GM18508 (cell line): Measurements from ENCODE around the gene MRPL27.
"Not testable (repeated sequence)": the region's sequence is repeated elsewhere in the genome, so short reads cannot be mapped to it uniquely, and the experiment has no call there.

ENCODE experiments used
- ATAC-seq: cut with Tn5 transposase; IDR thresholded peaks from one replicate; pipeline ENCODE4 v1.9.1; 2021; ENCODE audit warnings: moderate number of reproducible peaks; ENCODE audit not compliant: insufficient read depth, unreplicated experiment

Gene MRPL27

DNA sequence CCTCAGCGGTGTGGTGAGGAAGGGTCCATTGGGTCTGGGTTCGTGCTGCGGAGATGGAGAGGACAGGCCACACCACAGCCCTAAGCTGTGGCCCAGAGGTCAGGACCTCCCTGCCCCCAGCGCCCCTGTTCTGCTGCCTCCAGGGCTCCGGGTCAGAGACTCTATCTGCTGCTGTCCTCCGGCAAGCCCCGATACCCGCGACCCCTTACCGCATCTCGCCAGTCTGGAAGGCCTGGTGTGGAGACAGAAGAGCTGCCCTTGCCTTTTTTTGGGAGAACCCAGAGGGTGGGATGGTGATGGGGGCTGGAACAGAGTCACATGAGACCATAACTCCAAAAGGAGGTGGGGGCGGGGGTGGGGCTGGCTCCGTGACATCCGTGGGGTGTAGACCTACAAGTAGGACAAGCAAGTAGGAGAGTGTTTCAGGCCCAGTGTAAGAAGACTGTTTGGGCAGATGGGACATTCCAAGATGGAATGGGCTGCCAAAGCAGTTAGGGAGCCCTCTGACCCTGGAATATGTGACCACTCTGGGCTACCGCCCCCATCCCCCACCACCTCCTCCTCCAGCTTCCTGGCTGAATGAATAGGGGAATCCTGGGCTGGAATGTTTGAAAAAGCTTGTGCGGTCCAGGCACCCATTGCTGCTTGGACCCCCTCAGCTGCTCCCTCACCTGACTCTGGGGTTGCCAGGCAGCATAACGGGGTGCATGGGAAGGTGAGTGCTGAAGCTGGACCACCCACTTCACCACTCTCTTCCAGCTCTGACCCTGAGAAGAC, 25.7 kb downstream of the MRPL27 start:
- ATAC-seq: no peak

DNA sequence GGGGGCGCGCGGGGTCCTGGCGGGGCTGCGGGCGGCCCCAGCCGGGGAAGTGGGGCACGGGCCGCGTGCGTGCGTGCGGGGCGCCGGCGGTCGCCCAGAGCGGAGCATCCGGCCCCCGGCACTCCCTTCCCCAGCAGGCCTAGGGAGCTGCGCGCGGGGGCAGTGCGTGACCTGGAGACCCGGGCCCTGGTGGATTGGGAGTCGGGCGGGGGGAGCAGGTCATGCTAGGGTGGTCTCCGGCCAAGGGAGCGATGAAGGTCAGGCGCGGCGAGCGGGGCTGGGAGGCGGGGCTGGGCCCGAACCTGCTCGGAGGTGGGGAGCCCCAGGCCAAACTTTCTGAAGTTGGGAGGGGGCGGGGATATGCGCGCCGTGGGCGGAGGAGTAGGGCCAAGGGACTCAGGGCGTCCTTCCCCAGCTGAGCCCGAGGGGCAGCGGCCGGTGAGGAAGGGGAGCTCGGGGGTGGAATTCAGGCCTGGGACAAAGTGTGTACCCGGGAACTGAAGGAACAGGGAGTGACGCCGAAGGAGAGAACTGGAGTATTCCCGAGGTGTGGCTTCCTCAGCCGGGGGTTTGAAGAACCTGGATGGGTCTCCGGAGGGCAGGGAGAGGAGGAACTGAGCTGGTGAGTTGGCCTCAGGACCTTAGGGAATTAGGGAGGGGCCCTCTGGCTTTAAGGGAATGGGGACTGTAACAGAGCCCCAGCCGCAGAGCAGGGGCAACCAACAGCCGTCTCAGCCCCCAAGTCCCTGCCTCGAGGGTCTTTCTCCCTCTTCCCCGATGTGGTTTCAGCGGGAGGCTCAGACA, 26.5 kb downstream of the MRPL27 start:
- ATAC-seq: no peak

DNA sequence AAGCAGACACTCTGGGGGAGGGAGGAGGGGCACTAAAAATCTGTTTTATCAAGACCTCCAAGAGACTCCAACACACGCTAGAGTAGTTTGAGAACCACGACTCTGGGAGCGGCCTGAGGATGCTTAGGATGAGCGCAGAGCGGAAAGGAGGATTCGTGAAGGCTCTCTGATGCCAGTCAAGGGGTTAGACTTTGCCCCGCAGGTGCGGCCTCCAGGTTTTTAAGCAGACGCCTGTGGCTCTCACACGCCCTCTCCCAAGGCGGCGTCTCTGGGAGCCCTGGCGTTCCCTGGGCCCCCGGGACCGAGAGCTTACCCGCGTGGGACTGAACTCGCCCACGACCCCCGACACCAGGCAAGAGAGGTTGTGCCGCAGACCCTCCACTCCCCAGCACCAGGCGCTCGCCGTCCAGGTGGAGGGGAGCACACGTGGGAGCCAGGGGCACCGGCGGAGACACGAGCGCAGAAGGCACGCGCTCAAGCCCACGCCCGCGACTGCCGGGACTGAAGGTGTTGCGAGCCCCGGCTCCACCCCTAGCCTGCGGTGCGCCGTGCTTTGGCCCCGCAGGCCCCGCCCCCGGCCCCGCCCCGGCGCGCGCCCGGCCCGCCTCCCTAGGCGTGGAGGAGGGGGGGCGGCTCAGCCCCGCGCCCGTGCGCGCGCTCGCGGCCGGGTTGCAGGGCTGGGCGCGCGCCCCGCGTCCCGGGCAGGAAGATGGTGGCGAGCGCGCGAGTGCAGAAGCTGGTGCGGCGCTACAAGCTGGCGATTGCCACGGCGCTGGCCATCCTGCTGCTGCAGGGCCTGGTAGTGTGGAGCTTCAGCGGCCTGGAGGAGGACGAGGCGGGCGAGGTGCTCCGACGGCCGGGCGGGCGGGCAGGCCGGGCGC, 27.3 kb downstream of the MRPL27 start, which contains the start of gene XYLT2:
Gene XYLT2 (plus strand): TSS at position 695 of the 881 bp plus-strand sequence. CDS start 15 bp downstream, at position 710.
- ATAC-seq: no peak

DNA sequence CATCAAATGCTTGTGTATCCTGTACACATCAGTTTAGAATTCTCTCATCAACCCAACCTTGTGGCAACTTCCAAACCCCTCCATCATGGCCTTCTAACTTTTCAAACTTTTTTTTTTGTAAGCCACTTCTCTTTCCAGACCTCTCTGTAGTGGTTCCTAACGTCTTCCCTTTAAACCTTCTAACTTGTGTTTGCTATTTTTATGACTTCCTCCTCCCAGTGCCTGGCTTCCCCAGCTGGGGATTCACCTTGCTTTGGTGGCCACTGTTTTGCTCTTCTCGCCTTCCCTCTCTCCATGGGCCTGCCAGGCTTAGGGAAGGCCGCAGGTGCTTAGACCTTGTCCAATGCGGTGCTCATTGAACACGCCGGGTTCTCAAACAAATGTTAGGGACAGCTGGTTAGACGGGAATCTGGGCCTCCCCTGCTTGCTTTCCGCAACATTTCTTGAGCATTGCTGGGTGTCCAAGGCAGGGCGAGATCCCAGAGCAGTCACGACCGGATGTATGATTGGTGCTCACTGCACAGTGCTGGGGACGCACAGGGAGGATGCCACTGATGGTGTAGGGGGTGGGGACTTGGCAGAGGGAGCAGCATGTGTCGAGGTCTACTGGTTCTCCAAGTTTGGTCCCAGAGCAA, 28.1 kb downstream of the MRPL27 start:
- ATAC-seq: no peak

DNA sequence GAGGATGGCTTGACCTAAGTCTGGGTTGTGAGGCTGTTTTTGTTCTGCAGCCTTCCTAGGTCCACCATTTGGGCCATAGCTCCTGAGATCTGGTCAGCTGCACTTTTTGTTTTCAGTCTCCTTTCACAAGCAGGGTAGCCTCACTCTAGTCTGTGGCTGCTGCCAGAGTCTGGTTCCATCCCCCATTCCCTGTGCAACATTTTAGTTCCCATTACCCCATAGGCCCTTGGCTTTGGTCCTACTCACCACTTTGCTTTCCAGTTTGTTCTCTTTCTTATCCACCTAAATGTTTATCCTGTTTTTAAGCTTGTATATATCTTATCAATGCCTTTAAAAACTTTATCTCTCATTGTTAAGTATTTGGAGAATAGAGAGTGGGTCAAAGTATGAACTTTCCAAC, 33.6 kb downstream of the MRPL27 start:
- no peak for ATAC-seq

DNA sequence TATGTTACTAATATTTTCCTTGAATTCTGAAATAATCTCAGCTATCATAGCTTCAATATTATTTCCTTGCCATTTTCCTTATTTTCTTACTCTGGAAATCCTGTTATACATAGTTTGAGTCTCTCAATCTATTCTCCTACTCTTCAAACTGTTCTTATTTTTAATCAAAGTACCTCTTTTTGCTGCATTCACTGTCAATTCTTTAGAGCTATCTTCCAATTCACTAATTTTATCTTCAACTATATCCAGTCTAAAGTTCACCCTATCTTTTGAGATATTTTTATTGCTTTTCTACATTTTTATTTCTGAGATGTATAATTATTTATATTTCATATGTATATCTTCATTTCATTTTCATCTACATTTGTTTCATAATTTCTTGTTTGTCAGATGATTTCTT, 34.3 kb downstream of the MRPL27 start:
- ATAC-seq: no peak

DNA sequence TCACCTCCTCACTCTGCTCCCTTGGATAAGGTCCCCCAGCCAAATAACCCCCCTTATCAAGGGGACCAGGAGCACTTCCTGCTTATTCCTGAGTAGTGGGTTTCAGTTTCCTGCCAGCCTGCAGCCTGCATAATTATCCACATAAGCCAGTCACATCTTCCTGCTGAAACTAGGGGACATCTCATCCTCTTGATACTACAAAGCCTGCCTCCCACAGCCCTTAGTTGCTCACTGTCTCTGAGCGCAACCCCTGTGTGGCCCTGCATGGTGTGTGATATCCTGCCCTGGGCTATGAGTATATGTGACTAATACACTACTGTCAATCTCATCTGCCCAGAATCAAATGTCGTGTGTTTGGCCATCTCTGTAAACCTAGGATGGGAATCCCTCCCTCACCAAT, 35.0 kb downstream of the MRPL27 start:
- ATAC-seq: no peak

DNA sequence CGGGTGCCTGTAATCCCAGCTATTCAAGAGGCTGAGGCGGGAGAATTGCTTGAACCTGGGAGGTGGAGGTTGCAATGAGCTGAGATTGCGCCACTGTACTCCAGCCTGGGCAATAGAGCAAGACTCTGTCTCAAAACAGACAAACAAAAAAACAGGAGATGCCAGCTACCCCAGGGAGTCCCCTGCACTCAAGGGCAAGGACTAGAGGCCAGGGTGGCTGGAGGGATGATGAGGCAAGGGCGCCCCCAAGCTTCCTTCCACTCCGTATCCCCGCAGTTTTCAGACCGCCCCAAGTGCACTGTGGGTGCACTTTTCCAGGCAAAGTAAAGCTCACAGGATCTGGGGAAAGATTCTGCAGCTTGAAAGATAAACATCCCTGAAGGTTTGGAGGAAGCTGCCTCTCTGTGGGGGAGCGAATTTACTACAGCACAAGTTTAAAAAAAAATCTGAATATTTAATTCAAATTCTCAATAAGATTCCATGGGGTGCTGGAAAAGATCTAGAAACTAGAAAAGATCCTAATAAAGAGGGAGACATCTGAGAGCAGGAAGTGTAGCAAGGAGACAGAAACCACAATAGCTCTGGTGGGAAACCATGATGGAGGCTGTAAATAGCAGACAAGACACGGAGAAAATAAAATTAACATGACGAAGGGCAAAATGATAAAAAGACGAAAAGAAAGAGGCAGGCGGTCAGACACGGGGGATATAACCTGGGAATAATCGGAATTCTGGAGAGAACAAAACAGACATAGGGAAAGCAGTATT, 39.5 kb downstream of the MRPL27 start:
- ATAC-seq: not testable (repeated sequence)

DNA sequence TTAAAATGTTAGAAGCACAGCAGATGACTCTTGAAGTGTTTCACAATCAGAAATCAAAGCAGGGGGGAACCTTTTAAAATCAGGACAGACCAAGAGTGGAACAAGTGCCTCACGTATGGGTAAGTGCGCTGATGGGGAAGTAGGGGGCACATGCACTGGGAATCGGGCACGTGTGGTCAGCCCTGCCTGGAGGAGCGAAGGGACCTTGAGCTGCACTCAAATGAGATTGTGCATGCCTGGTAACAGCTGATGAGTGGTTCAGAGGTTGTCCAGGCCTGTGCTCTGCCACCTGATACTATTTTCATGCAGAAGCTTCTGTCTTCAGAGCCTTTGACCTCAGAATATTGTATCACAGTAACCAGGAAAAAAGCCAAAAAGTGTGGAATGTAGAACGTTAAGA, 40.8 kb downstream of the MRPL27 start:
- no peak for ATAC-seq

DNA sequence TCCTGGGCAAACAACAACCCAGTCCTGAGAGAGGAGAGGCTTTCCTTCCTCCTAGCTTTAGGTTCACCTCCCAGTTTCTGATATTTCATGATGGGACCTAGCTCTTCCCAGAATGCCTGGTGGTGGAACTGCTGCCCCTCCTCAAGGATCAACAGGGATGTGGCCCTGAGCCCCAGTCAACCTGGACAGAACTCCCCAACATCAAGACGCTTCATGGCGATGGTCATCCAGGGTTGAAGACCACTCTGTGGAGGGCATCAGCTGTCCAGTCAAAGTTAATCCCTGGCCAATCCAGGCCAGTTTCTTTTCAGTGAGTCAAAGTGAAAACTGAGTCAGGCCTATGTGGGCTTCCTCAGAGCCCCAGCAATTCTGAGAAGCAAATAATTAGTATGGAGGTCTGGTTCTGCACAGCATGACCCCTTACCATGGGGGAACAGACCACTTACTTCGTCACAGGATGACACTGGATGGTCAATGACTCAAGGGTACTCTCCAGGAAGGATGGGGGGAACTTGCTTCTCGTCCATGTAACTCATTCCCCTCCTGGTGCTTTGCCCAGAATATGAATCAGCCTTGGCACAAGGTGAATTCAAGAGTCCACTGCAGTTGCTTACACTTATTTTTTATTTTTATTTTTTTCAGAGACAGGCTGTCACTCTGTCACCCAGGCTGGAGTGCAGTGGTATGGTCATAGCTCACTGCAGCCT, 41.7 kb downstream of the MRPL27 start:
- ATAC-seq: no peak

DNA sequence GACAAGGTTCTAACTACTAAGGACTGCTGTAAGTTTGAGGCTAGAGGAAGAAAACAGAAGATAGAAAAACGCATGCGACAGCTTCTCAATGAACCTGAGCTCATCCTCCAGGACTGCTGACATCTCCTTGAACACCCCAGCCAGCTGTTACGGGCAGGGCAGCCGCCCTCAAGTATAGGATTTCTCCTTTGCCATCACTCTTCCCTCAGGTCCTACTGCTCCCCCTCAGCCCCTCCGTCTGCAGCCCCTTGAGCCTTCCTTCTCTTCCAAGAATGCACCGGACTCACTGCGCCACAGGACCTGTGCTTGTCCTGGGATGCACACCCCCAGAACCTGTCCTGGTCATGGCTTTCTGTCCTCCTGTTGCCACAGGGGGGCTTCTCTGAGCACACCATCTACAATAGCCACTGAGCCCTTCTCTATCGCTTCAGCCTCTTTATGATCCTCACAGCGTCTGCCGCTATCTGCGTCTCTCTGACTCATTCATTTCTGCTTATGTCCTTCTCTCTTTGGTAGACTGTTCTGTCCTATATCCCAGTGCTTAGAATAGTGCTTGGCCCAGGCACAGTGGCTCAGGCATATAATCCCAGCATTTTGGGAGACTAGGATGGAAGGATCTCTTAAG, 42.7 kb downstream of the MRPL27 start:
- no peak for ATAC-seq

DNA sequence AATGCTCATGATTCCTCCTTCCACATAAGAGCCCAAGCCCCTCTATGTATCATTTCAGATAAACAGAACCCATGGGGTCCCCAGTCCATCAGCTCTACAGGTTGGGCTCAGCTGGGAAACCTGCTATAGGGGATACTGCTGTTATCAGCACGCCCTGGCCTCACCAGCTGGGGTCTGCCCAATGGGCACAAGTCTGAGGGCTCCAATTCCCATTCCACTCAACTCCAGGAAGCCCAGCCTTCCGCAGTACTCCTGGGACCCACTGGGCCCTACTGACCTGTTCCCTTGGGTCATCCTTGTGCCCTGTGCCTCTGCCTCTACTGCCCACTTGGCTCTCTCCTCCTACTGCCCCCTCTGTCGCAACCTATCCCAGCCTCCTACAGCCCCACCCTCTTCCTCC, 43.3 kb downstream of the MRPL27 start:
- ATAC-seq: no peak

DNA sequence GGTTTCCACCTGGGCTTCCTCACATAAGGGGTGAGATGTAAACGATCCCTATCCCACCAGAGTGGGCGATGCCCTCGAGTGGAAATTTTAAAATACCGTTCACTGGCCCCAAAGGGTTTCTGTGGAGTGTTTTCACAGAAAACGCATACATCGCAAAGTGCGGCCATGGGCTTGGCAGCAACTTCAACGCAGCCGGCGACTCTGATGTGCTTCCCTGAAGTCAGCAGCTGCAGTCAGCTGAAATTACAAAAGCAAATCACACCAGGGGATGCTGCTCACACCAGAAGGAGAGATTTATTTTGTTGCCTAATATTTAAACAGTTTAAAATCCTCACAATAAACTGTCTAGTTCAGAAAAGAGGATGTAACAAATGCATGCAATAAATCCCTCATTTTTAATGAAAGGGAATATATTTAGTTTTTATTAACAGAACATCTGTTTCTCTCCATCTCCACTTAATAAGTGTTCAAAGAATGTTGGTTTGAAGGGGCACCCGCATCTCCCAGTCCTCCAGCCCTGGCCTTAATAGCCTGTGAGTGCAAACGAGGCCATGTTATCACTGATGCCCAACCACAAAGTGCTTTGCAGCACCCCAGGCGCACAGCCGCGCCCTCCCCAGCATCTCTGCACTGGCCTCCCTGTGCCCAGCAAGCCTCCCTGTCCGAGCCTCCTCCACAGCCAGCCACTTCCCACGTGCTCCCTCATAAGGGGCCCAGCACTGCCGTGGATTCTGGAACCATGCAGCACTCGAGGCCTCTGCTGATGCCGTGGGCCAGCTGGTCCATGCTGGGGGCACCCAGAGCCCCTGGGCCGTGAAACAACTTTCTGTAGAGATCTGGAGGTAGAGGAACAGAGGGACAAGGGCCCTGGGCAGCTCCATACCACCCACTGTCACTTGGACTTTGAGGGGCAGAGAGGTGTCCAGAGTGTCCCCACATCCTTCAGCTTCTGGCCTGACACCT, 44.3 kb downstream of the MRPL27 start:
- ATAC-seq: no peak

DNA sequence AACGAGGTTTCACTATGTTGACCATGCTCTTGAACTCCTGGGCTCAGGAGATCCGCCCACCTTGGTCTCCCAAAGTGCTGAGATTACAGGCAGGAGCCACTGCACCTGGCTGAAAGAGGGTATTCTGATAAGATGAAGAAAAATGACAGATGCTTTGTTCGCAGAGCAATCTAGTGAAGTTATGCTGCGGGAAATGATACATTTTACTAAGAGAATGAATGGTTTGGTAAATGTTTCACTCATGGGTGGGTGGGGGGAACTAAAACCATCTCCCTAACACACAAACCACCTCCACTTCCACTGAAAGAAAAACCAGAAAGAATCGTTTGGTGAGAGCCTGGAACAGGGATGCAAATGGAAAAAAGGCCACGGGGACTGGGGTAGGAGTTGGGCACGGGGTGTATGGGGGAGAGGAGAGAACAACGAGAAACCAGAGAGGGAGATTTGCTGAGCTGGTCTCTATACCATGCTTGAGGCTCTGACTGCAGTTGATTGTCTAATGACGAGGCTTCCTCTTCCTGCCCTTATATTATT, 46.1 kb downstream of the MRPL27 start:
- ATAC-seq: no peak

DNA sequence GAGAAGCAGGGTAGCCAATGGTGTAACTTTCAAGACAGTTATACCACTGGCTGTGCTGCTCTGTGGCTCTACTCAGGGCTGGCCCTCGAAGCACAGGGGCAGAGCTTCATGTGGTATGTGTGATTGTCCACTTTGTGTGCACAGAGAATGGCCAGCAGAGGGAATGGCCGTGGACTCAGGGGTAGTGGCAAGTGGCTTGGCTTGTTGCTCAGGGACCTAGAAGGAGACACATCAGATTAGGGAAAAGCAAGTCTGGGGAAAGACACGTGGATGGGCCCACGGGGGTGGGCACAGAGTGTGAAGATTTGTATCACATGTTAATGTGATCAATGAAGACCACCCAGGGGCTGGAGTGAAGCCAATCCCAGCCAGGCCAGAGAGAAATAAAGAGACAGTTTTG, 47.1 kb downstream of the MRPL27 start:
- no peak for ATAC-seq

DNA sequence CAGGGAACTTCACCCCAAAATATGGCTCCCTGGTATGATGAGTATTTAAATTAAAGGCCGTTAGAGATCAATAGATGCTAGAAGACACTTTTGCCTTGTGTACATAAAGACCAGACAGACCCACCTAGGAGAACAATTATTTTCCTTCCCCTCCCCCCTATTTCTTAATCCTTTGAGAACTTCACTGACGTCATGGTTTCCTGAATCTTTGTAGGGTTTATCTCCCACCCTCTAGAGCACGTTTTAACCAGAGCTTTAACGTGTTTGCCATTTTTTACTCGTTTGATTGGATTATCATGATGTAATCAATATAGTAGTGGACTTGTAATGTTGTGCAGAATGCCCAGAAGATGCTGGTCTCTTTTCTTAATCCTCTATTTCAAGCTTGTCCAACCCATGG, 49.9 kb downstream of the MRPL27 start:
- no peak for ATAC-seq

DNA sequence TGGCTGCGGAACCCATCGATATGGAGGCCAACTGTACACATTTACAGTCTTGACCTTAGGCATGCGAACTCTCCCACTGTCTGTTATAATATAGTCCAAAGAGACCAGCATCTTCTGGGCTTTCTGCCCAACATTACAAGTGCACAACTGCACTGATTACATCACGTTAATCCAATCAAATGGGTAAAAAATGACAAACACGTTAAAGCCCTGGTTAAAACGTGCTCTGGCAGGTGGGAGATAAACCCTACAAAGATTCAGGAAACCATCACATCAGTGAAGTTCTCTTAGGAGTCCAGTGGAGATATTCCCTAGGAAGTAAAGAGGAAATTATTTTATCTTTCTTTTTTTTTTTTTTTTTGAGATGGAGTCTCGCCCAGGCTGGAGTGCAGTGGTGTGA, 50.7 kb downstream of the MRPL27 start:
- ATAC-seq: no peak
